K562 (cell line): ENCODE measurements around the gene FHDC1. TPM values are rescaled to one million over a fixed set of nuclear protein-coding genes. Genes with fewer than 3 reads are reported as not detected.

ENCODE experiments used
- ATAC-seq: fragments of 200-7000 bp; cut with Tn5 transposase; 3 replicates; pipeline ENCODE4 v1.9.1; 2020; ENCODE audit warnings: moderate library complexity
- BruUV-seq: library from RNA; stranded (reverse); fragments of 400-500 nt; replicated peaks from 2 replicates; lab custom pipeline; 2021; lab: Mats Ljungman, UMichigan
- CTCF ChIA-PET: fragments of 300-600 bp; formaldehyde crosslinking; extraction: SDS; loops from one replicate; lab custom pipeline; 2021; ENCODE audit warnings: low intra/inter-chr PET ratio; lab: Yijun Ruan, JAX
- POLR2A ChIA-PET: fragments of 300-600, 350-650 bp; sonication (Branson Sonifier 250); formaldehyde crosslinking; extraction: SDS; loops from one replicate; lab custom pipeline; 2021; ENCODE audit warnings: antibody characterized with exemption, inconsistent platforms; lab: Yijun Ruan, JAX
- DNase-seq, 4 experiments: peaks; one replicate each; pipeline versions ENCODE4 v3.0.0 to v3.0.0-alpha.2; 2011 to 2018; ENCODE audit warnings: low spot score in 3 of 4, mixed read lengths in 3 of 4; ENCODE audit errors: extremely low read depth in 1 of 4
- FAIRE-seq: peaks from 2 replicates; lab custom pipeline; 2011; peaks lifted over from hg19 to GRCh38; lab: Jason Lieb, UNC
- H2AFZ ChIP-seq: 2 replicates; pipeline ENCODE4 v1.6.0; 2011; ENCODE audit warnings: low read depth, low read length, control low read depth, inconsistent platforms
- H3K27ac ChIP-seq: fragments of 200-600 bp; 3 replicates; pipeline ENCODE4 v1.8.0; 2011; ENCODE audit warnings: low read depth, mild to moderate bottlenecking, control low read depth, inconsistent platforms, low read length, moderate library complexity, mixed read lengths; ENCODE audit errors: extremely low read depth
- H3K27me3 ChIP-seq, 2 experiments: fragments of 300-600 bp in 1 of 2; 2 replicates in 1 of 2; 3 replicates in 1 of 2; pipeline versions ENCODE4 v1.6.0 to v1.8.0; 2011; ENCODE audit warnings: inconsistent platforms in 2 of 2, low read length in 2 of 2, mild to moderate bottlenecking in 1 of 2, mixed read lengths in 1 of 2, moderate library complexity in 1 of 2; ENCODE audit not compliant: control insufficient read depth in 2 of 2, insufficient read depth in 2 of 2
- H3K36me3 ChIP-seq: fragments of 300-600 bp; 3 replicates; pipeline ENCODE4 v1.8.0; 2011; ENCODE audit warnings: mild to moderate bottlenecking, low read length, inconsistent platforms; ENCODE audit not compliant: control insufficient read depth, insufficient read depth
- H3K4me1 ChIP-seq, 2 experiments: fragments of 200-600 bp in 1 of 2; replicated peaks in 1 of 2; 2 replicates in 1 of 2; 3 replicates in 1 of 2; pipeline versions ENCODE4 v1.5.1 to v1.8.0; 2011; ENCODE audit warnings: inconsistent platforms in 2 of 2, low read length in 2 of 2, mild to moderate bottlenecking in 1 of 2, mixed read lengths in 1 of 2, moderate library complexity in 1 of 2; ENCODE audit not compliant: control insufficient read depth in 2 of 2, insufficient read depth in 2 of 2
- H3K4me2 ChIP-seq: 2 replicates; pipeline ENCODE4 v1.6.1; 2011; ENCODE audit warnings: low read length, control low read depth, inconsistent platforms, mixed read lengths; ENCODE audit not compliant: insufficient read depth
- H3K4me3 ChIP-seq: fragments of 200-600 bp; sonication (generic), shearing (Covaris generic); 2 replicates; pipeline ENCODE4 v1.5.1; 2016; ENCODE audit warnings: control low read depth, inconsistent platforms
- H3K79me2 ChIP-seq: fragments of 200-600 bp; 3 replicates; pipeline ENCODE4 v1.8.0; 2011; ENCODE audit warnings: low read length, inconsistent platforms; ENCODE audit not compliant: control insufficient read depth, insufficient read depth
- H3K9ac ChIP-seq, 2 experiments: 2 replicates each; pipeline versions ENCODE4 v1.6.0 to v1.6.1; 2011; ENCODE audit warnings: low read depth in 2 of 2, low read length in 2 of 2, control low read depth in 1 of 2, inconsistent platforms in 1 of 2, mild to moderate bottlenecking in 1 of 2, mixed read lengths in 1 of 2; ENCODE audit not compliant: insufficient read depth in 1 of 2
- H3K9me1 ChIP-seq: one replicate; pipeline ENCODE4 v1.6.0; 2011; ENCODE audit warnings: inconsistent platforms, mild to moderate bottlenecking, low read length, moderate library complexity; ENCODE audit not compliant: control insufficient read depth, insufficient read depth
- H3K9me3 ChIP-seq: replicated peaks from 2 replicates; pipeline ENCODE4 v1.5.1; 2011; ENCODE audit warnings: low read depth, low read length, inconsistent platforms; ENCODE audit not compliant: control insufficient read depth, insufficient read depth
- H4K20me1 ChIP-seq: replicated peaks from 2 replicates; pipeline ENCODE4 v1.6.1; 2011; ENCODE audit warnings: low read length, inconsistent platforms, mixed read lengths; ENCODE audit not compliant: control insufficient read depth, insufficient read depth
- ATF7 ChIP-seq: fragments of 450-650 bp; IDR thresholded peaks from 2 replicates; pipeline ENCODE4 v1.7.1; 2014; ENCODE audit warnings: mild to moderate bottlenecking, moderate library complexity
- CTCFL ChIP-seq: IDR thresholded peaks from 2 replicates; pipeline ENCODE4 v1.6.1; 2011; ENCODE audit warnings: borderline replicate concordance, low read depth, mild to moderate bottlenecking, moderate library complexity, low read length; ENCODE audit not compliant: insufficient read depth, poor library complexity, severe bottlenecking
- EP400 ChIP-seq: fragments of 450-650 bp; IDR thresholded peaks from 2 replicates; pipeline ENCODE4 v1.6.1; 2017; ENCODE audit warnings: antibody characterized with exemption, mild to moderate bottlenecking, moderate library complexity
- FOXK2 ChIP-seq, 2 experiments: fragments of 450-650 bp; IDR thresholded peaks in 1 of 2; conservative IDR thresholded peaks in 1 of 2; 2 replicates each; pipeline ENCODE4 v1.6.1; 2016; ENCODE audit warnings: low read depth in 2 of 2, mild to moderate bottlenecking in 1 of 2
- KDM5B ChIP-seq: fragments of 200-600 bp; sonication (generic); IDR thresholded peaks from 2 replicates; pipeline ENCODE4 v1.6.1; 2012; ENCODE audit warnings: low read depth, mild to moderate bottlenecking, moderate library complexity, low read length, control low read depth, inconsistent platforms; ENCODE audit not compliant: insufficient replicate concordance
- MYNN ChIP-seq, 2 experiments: sonication (generic); formaldehyde crosslinking in 1 of 2; IDR thresholded peaks; 2 replicates each; pipeline versions ENCODE4 v1.5.0 to v1.6.1; 2016 to 2020; ENCODE audit warnings: antibody characterized with exemption in 1 of 2, missing genetic modification reagents in 1 of 2
- NFE2 ChIP-seq: IDR thresholded peaks from 2 replicates; pipeline ENCODE4 v1.6.1; 2014; ENCODE audit warnings: antibody characterized with exemption, low read depth
- POLR2AphosphoS2 ChIP-seq: IDR thresholded peaks from 2 replicates; pipeline ENCODE4 v1.6.1; 2012; ENCODE audit warnings: low read length, improper control_type of control experiment
- SREBF2 ChIP-seq: sonication (generic); formaldehyde crosslinking; IDR thresholded peaks from 2 replicates; pipeline ENCODE4 v1.4.0; 2020; ENCODE audit warnings: mild to moderate bottlenecking, missing genetic modification reagents
- SRSF9 ChIP-seq: fragments of 200-400 bp; formaldehyde crosslinking; IDR thresholded peaks from 2 replicates; pipeline ENCODE4 v1.6.1; 2017; ENCODE audit warnings: low read depth, low read length, borderline replicate concordance
- STAT5A ChIP-seq: IDR thresholded peaks from 2 replicates; pipeline ENCODE4 v1.6.1; 2012; ENCODE audit warnings: low read length, inconsistent platforms, borderline replicate concordance
- ZBTB1 ChIP-seq: sonication (generic); formaldehyde crosslinking; IDR thresholded peaks from 2 replicates; pipeline ENCODE4 v1.8.1; 2023; ENCODE audit warnings: missing genetic modification reagents, low read depth, mild to moderate bottlenecking, borderline replicate concordance
- ZNF217 ChIP-seq: sonication (generic); formaldehyde crosslinking; IDR thresholded peaks from 2 replicates; pipeline ENCODE4 v1.8.0; 2022; ENCODE audit warnings: mild to moderate bottlenecking, missing genetic modification reagents
- ZNF23 ChIP-seq: fragments of 250-450 bp; sonication (Bioruptor Pico); IDR thresholded peaks from 2 replicates; pipeline ENCODE4 v1.4.0; 2020; ENCODE audit warnings: mild to moderate bottlenecking
- ZNF699 ChIP-seq: fragments of 250-450 bp; sonication (Bioruptor Pico); IDR thresholded peaks from 2 replicates; pipeline ENCODE4 v1.8.0; 2021; ENCODE audit warnings: mild to moderate bottlenecking, moderate library complexity; ENCODE audit not compliant: insufficient replicate concordance
- ZNF75A ChIP-seq: fragments of 450-650 bp; formaldehyde crosslinking; IDR thresholded peaks from 2 replicates; pipeline ENCODE4 v1.4.0; 2020; ENCODE audit warnings: mild to moderate bottlenecking
- WGBS: fragments of 100-300 bp; shearing (Covaris generic); methylation state at CpG from one replicate; pipeline ENCODE4 v1.1.6; 2016; ENCODE audit warnings: low coverage, mixed read lengths; ENCODE audit not compliant: insufficient coverage; ENCODE audit errors: missing lambda C conversion rate; 5-methylcytosine and 5-hydroxymethylcytosine counted together
- in situ Hi-C: fragments of 300-500 bp; cut with MboI; formaldehyde crosslinking; loops from 4 replicates; pipeline ENCODE4 v1.15.0; 2018; ENCODE audit warnings: inconsistent platforms, mixed read lengths
- intact Hi-C: fragments of 100-400 bp; cut with micrococcal nuclease; formaldehyde crosslinking; loops from 2 replicates; pipeline ENCODE4 v1.14.2; 2022
- polyA plus RNA-seq, 8 experiments: library from polyadenylated mRNA; depleted of rRNA in 4 of 8; stranded (reverse) in 5 of 8; unstranded in 3 of 8; fragments of >200 nt; fragmentation: Nextera tagmentation in 2 of 8; fragmentation: Illumina TruSeq in 1 of 8; extraction: Ambion mirVana in 2 of 8; extraction: Trizol in 1 of 8; gene quantifications; 2 replicates each; pipeline versions ENCODE4 v1.2.1 to v1.2.3, GENCODE V29; 2011 to 2014; ENCODE audit warnings: inconsistent platforms in 1 of 8, missing spikeins in 1 of 8
- total RNA-seq, 7 experiments: library from RNA; depleted of rRNA in 6 of 7; stranded (reverse); fragments of >200 nt in 6 of 7; fragmentation: Illumina TruSeq in 2 of 7; extraction: Trizol in 2 of 7; gene quantifications; 2 replicates each; pipeline versions ENCODE4 v1.2.1 to v1.2.3, GENCODE V29; 2011 to 2021; ENCODE audit warnings: low replicate concordance in 1 of 7
- TF ChIP-seq, protein P1 (sequence below): fragments of 150-350 bp; IDR thresholded peaks from 2 replicates; pipeline ENCODE4 v1.6.1; 2014; ENCODE audit warnings: low read depth, mild to moderate bottlenecking, low read length, borderline replicate concordance

Gene FHDC1
- total and polyA plus RNA-seq, 9 of the 15 experiments (the other 6 are each of a cell fraction or from before 2014, with no cell fraction given) = 0.01 to 0.43 (median 0.07) TPM

GRCh38 chr4:153025406-153025805 lies 89.3 kb downstream of the FHDC1 start:
- BruUV-seq = no TSS peak
- H4K20me1 ChIP-seq = no peaks in the 10 kb centered on the region
- CTCF ChIA-PET = no interaction called here
- no peaks in the 10 kb centered on the region for H3K79me2 ChIP-seq
- H3K27ac ChIP-seq = no peak overlapping the region
- ATAC-seq (no peak), FAIRE-seq (no peak)
- H3K4me3 ChIP-seq = no peak overlapping the region
- peaks cover 0 to 25% of the 10 kb centered on the region in 2 experiments; a peak in 3 of 5 replicates for H3K27me3 ChIP-seq
- no peak for TF ChIP-seq EP400
- no peak for TF ChIP-seq MYNN (IDR thresholded peaks at IDR 0.05)
- no peak for TF ChIP-seq MYNN (CRISPR knock-in tag; IDR thresholded peaks at IDR 0.05)
- TF ChIP-seq CTCFL = no peak
- TF ChIP-seq ZNF699 (CRISPR knock-in tag) = no peak
- TF ChIP-seq SRSF9 = no peak
- TF ChIP-seq ZNF23 (CRISPR knock-in tag) = no peak
- TF ChIP-seq ZNF217 (CRISPR knock-in tag) = no peak
- no peak for TF ChIP-seq POLR2AphosphoS2
- TF ChIP-seq, protein P1, sequence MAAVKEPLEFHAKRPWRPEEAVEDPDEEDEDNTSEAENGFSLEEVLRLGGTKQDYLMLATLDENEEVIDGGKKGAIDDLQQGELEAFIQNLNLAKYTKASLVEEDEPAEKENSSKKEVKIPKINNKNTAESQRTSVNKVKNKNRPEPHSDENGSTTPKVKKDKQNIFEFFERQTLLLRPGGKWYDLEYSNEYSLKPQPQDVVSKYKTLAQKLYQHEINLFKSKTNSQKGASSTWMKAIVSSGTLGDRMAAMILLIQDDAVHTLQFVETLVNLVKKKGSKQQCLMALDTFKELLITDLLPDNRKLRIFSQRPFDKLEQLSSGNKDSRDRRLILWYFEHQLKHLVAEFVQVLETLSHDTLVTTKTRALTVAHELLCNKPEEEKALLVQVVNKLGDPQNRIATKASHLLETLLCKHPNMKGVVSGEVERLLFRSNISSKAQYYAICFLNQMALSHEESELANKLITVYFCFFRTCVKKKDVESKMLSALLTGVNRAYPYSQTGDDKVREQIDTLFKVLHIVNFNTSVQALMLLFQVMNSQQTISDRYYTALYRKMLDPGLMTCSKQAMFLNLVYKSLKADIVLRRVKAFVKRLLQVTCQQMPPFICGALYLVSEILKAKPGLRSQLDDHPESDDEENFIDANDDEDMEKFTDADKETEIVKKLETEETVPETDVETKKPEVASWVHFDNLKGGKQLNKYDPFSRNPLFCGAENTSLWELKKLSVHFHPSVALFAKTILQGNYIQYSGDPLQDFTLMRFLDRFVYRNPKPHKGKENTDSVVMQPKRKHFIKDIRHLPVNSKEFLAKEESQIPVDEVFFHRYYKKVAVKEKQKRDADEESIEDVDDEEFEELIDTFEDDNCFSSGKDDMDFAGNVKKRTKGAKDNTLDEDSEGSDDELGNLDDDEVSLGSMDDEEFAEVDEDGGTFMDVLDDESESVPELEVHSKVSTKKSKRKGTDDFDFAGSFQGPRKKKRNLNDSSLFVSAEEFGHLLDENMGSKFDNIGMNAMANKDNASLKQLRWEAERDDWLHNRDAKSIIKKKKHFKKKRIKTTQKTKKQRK = no peak
- no peak for TF ChIP-seq FOXK2 (conservative IDR thresholded peaks at IDR 0.05 in 1 of 2, IDR thresholded peaks at IDR 0.05 in 1 of 2; ENCODE audit: low read depth in 2 of 2)
- no peak for TF ChIP-seq NFE2
- TF ChIP-seq SREBF2 (CRISPR knock-in tag) = no peak
- TF ChIP-seq STAT5A = no peak
- no peak for TF ChIP-seq ZNF75A (CRISPR knock-in tag)
- TF ChIP-seq ZBTB1 (CRISPR knock-in tag) = no peak
- TF ChIP-seq ATF7 = no peak
- TF ChIP-seq KDM5B = no peak
- TF ChIP-seq, all 486 proteins: peak for 0
- intact Hi-C loops (no loop called here), in situ Hi-C loops (no loop called here)
- POLR2A ChIA-PET = no interaction called here
- Histone ChIP-seq H3K4me2 (no peak overlapping the region), H3K36me3 (no peaks in the 10 kb centered on the region), H3K9ac (no peak overlapping the region), H2AFZ (no peak overlapping the region), H3K9me3 (0 out of 2 replicates have a peak, but pooled peaks cover 3% of the 10 kb centered on the region), H3K9me1 (no peaks in the 10 kb centered on the region), H3K4me1 (peaks cover 5 to 11% of the 10 kb centered on the region in 2 experiments; a peak in 3 of 5 replicates)
- WGBS = 0% methylated on average over 1 of the region's 1 CpG
- DNase-seq = no peak
